Measurements from ENCODE around the gene CDIPT. TPM values are rescaled to one million over a fixed set of nuclear protein-coding genes. Genes with fewer than 3 reads are reported as not detected.

CDIPT gene
- total RNA-seq, 1 experiment from 2014 or later: 58.3 TPM

DNA sequence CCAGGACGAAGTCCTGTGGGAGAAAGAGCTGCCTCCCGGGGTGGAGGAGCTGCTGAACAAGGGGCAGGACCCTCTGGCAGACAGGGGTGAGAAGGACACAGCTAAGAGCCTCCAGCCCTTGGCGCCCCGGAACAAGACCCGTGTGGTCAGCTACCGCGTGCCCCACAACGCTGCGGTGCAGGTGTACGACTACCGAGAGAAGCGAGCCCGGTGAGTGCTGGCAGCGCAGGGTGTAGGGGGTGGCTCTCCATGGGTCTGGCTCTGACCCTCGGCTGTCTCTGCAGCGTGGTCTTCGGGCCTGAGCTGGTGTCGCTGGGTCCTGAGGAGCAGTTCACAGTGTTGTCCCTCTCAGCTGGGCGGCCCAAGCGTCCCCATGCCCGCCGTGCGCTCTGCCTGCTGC lies 21.4 kb downstream of the CDIPT start (continued):
- no peak for TF ChIP-seq ZBTB33 (IDR thresholded peaks at IDR 0.05; ENCODE audit: extremely low read depth, insufficient replicate concordance, low read length)
- TF ChIP-seq FOSL1 (IDR thresholded peaks at IDR 0.05; ENCODE audit: low read depth): no peak
- no peak for TF ChIP-seq ATF3 (IDR thresholded peaks at IDR 0.05)
- TF ChIP-seq ELF1 (IDR thresholded peaks at IDR 0.05; ENCODE audit: borderline replicate concordance, low read depth): no peak
- TF ChIP-seq, protein P1, sequence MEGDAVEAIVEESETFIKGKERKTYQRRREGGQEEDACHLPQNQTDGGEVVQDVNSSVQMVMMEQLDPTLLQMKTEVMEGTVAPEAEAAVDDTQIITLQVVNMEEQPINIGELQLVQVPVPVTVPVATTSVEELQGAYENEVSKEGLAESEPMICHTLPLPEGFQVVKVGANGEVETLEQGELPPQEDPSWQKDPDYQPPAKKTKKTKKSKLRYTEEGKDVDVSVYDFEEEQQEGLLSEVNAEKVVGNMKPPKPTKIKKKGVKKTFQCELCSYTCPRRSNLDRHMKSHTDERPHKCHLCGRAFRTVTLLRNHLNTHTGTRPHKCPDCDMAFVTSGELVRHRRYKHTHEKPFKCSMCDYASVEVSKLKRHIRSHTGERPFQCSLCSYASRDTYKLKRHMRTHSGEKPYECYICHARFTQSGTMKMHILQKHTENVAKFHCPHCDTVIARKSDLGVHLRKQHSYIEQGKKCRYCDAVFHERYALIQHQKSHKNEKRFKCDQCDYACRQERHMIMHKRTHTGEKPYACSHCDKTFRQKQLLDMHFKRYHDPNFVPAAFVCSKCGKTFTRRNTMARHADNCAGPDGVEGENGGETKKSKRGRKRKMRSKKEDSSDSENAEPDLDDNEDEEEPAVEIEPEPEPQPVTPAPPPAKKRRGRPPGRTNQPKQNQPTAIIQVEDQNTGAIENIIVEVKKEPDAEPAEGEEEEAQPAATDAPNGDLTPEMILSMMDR (IDR thresholded peaks at IDR 0.05 in 2 of 3, conservative IDR thresholded peaks at IDR 0.05 in 1 of 3; ENCODE audit: borderline replicate concordance in 1 of 3, insufficient read depth in 1 of 3, low read depth in 2 of 3, low read length in 2 of 3): no peak
- TF ChIP-seq EGR1 (IDR thresholded peaks at IDR 0.05; ENCODE audit: low read depth): no peak

DNA sequence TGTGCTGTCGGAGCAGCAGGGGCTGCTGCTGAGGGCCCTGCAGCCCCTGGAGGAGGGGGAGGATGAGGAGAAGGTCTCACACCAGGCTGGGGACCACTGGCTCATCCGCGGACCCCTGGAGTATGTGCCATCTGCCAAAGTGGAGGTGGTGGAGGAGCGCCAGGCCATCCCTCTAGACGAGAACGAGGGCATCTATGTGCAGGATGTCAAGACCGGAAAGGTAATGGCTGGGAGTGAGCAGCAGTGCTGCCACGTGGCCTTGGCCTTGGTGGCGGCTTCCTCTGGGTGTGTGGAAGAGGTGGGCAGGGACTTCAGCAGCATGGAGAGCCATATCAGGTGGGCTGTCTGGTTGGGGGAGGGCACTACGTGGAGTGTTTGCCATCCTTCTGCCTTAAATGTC lies 22.8 kb downstream of the CDIPT start:
- no peak for DNase-seq (ENCODE audit: low read depth, low spot score)
- Histone ChIP-seq H4K20me1 (ENCODE audit: insufficient read depth) (no peaks in the 10 kb centered on the region), H3K4me2 (ENCODE audit: low read length) (no peak overlapping the region), H3K79me2 (ENCODE audit: insufficient read depth, low read length) (no peaks in the 10 kb centered on the region), H3K27ac (ENCODE audit: low read depth, low read length) (no peak overlapping the region), H3K27me3 (ENCODE audit: insufficient read depth, low read length) (no peaks in the 10 kb centered on the region), H3K36me3 (ENCODE audit: control insufficient read depth in 1 of 2, insufficient read depth in 2 of 2, low read length in 2 of 2) (peaks cover 0 to 4% of the 10 kb centered on the region in 2 experiments; a peak in 2 of 4 replicates), H3K4me1 (ENCODE audit: control insufficient read depth in 1 of 2, insufficient read depth in 2 of 2, low read length in 2 of 2) (peaks cover 0 to 6% of the 10 kb centered on the region in 2 experiments; a peak in 2 of 4 replicates), H3K9me2 (ENCODE audit: insufficient read depth) (no peaks in the 10 kb centered on the region), H2AFZ (ENCODE audit: low read depth, low read length, poor library complexity, severe bottlenecking) (no peak overlapping the region), H3K9me3 (ENCODE audit: control insufficient read depth in 1 of 2, insufficient read depth in 1 of 2, low read depth in 1 of 2, low read length in 2 of 2) (no peaks in the 10 kb centered on the region), H3K9ac (ENCODE audit: low read length) (no peak overlapping the region), H3K4me3 (replicated peaks in 1 of 2; ENCODE audit: low read depth in 1 of 2, low read length in 2 of 2) (no peak overlapping the region)
- no peak for ATAC-seq
- BruUV-seq (replicated peaks): no TSS peak
- ChIA-PET CTCF (interaction anchor here (2.5 kb wide), 1 partner anchor 8 kb away, joined by 12 read pairs; no protein-coding TSS in a partner anchor), POLR2A (no interaction called here), RAD21 (ENCODE audit: low non-redundant PET in 1 of 2, low total read pairs in 2 of 2, uncharacterized antibody in 2 of 2, unreplicated experiment in 2 of 2) (no interaction called here)
- intact Hi-C loops (cut with micrococcal nuclease): no loop called here
- no peak for TF ChIP-seq TCF7L2 (IDR thresholded peaks at IDR 0.05; ENCODE audit: borderline replicate concordance, extremely low read depth, insufficient read depth, insufficient read length)
- TF ChIP-seq, protein P1 (IDR thresholded peaks at IDR 0.05 in 2 of 3, conservative IDR thresholded peaks at IDR 0.05 in 1 of 3; ENCODE audit: borderline replicate concordance in 1 of 3, insufficient read depth in 1 of 3, low read depth in 2 of 3, low read length in 2 of 3): no peak
- no peak for TF ChIP-seq EZH2 (IDR thresholded peaks at IDR 0.05)
- TF ChIP-seq ELF1 (IDR thresholded peaks at IDR 0.05; ENCODE audit: borderline replicate concordance, low read depth): no peak
- TF ChIP-seq YY1 (IDR thresholded peaks at IDR 0.05; ENCODE audit: extremely low read depth, insufficient replicate concordance, low read depth, low read length): no peak
- TF ChIP-seq SP1 (IDR thresholded peaks at IDR 0.05; ENCODE audit: low read depth): no peak
- no peak for TF ChIP-seq EZH2phosphoT487 (IDR thresholded peaks at IDR 0.05; ENCODE audit: borderline replicate concordance)
- no peak for TF ChIP-seq MAX (IDR thresholded peaks at IDR 0.05)
- no peak for TF ChIP-seq ZNF274 (IDR thresholded peaks at IDR 0.05; ENCODE audit: low read depth, low read length)
- no peak for TF ChIP-seq EGR1 (IDR thresholded peaks at IDR 0.05; ENCODE audit: low read depth)
- no peak for TF ChIP-seq CBX3 (IDR thresholded peaks at IDR 0.05; ENCODE audit: low read depth)
- TF ChIP-seq ZFX (IDR thresholded peaks at IDR 0.05): no peak
- TF ChIP-seq POLR2A (IDR thresholded peaks at IDR 0.05; ENCODE audit: borderline replicate concordance, extremely low read depth, insufficient read depth, insufficient read length): no peak
- TF ChIP-seq POLR2AphosphoS5 (IDR thresholded peaks at IDR 0.05; ENCODE audit: low read depth, low read length): no peak

Data from HCT116 (cell line).